ENCODE measurements around the gene QTRT2.

QTRT2 gene

GRCh38 chr3:114127517-114127916 lies 71.0 kb downstream of the QTRT2 start:
- no peak for DNase-seq

- DNase-seq, result no peak
Observed at GRCh38 chr3:114128231-114128630, 71.7 kb downstream of the QTRT2 start.

GRCh38 chr3:114128826-114129225 lies 72.3 kb downstream of the QTRT2 start:
- DNase-seq, result no peak

- DNase-seq, result no peak
Observed at GRCh38 chr3:114132500-114132899, 76.0 kb downstream of the QTRT2 start.

GRCh38 chr3:114133947-114134346 lies 77.4 kb downstream of the QTRT2 start:
- DNase-seq, result no peak
